Neutrophil (primary cell): ENCODE results near the gene G2E3.

Experiments
- H3K27ac ChIP-seq: fragments of 200-600 bp; sonication (generic); 2 replicates; pipeline ENCODE4 v1.5.1; 2016; ENCODE audit warnings: mild to moderate bottlenecking, moderate library complexity
- H3K27me3 ChIP-seq: fragments of 200-600 bp; sonication (generic); 2 replicates; pipeline ENCODE4 v1.6.0; 2016; ENCODE audit warnings: mild to moderate bottlenecking
- H3K36me3 ChIP-seq: fragments of 200-600 bp; sonication (generic); 2 replicates; pipeline ENCODE4 v1.5.1; 2017
- H3K4me1 ChIP-seq, 2 experiments: fragments of 200-600 bp in 1 of 2; sonication (generic) in 1 of 2; 1 replicate in 1 of 2; 2 replicates in 1 of 2; pipeline versions ENCODE4 v1.5.1 to v1.6.1; 2013 to 2016; ENCODE audit warnings: low read depth in 1 of 2, low read length in 1 of 2, mild to moderate bottlenecking in 1 of 2, moderate library complexity in 1 of 2; ENCODE audit not compliant: control insufficient read depth in 1 of 2, insufficient read depth in 1 of 2
- H3K4me3 ChIP-seq, 2 experiments: fragments of 200-600 bp in 1 of 2; sonication (generic) in 1 of 2; 1 replicate in 1 of 2; 2 replicates in 1 of 2; pipeline ENCODE4 v1.5.1; 2013 to 2016; ENCODE audit warnings: low read depth in 1 of 2, low read length in 1 of 2, mild to moderate bottlenecking in 1 of 2, moderate library complexity in 1 of 2
- H3K9me3 ChIP-seq: fragments of 200-600 bp; sonication (generic); 2 replicates; pipeline ENCODE4 v1.5.1; 2016
- TF ChIP-seq, protein P1 (sequence below): fragments of 200-600 bp; sonication (generic); IDR thresholded peaks from 2 replicates; pipeline ENCODE4 v1.5.1; 2016; ENCODE audit warnings: antibody characterized with exemption

Gene G2E3

DNA sequence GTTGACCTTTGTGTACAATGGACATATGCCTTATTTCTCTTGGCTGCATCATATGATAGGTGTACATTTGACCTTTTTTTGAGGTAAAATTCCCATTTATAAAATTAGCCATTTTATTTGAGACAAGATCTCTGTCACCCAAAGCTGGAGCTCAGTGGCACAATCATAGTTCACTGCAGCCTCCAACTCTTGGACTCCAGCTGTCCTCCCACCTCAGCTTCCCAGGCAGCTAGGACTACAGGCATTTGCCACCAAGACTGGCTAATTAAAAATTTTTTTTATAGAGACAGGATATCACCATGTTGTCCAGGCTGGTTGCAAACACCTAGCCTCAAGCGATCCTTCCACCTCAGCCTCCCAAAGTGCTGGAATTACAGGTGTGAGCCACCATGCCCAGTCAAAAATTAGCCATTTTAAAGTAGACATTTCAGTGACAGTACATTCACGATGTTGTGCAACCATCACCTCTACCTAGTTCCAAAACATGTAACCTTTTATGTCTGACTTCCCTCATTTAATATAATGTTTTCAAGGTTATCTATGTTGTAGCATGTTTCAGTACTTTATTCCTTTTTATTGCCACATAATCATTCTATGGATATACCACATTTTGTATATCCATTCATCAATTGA lies 5.4 kb downstream of the G2E3 start:
- H3K4me1 ChIP-seq: peaks cover 16 to 17% of the 10 kb centered on the region in 2 experiments
- H3K27ac ChIP-seq: no peak overlapping the region
- H3K9me3 ChIP-seq: no peaks in the 10 kb centered on the region
- TF ChIP-seq, protein P1, sequence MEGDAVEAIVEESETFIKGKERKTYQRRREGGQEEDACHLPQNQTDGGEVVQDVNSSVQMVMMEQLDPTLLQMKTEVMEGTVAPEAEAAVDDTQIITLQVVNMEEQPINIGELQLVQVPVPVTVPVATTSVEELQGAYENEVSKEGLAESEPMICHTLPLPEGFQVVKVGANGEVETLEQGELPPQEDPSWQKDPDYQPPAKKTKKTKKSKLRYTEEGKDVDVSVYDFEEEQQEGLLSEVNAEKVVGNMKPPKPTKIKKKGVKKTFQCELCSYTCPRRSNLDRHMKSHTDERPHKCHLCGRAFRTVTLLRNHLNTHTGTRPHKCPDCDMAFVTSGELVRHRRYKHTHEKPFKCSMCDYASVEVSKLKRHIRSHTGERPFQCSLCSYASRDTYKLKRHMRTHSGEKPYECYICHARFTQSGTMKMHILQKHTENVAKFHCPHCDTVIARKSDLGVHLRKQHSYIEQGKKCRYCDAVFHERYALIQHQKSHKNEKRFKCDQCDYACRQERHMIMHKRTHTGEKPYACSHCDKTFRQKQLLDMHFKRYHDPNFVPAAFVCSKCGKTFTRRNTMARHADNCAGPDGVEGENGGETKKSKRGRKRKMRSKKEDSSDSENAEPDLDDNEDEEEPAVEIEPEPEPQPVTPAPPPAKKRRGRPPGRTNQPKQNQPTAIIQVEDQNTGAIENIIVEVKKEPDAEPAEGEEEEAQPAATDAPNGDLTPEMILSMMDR: no peak
- no peaks in the 10 kb centered on the region for H3K36me3 ChIP-seq
- no peaks in the 10 kb centered on the region for H3K27me3 ChIP-seq
- no peak overlapping the region for H3K4me3 ChIP-seq

DNA sequence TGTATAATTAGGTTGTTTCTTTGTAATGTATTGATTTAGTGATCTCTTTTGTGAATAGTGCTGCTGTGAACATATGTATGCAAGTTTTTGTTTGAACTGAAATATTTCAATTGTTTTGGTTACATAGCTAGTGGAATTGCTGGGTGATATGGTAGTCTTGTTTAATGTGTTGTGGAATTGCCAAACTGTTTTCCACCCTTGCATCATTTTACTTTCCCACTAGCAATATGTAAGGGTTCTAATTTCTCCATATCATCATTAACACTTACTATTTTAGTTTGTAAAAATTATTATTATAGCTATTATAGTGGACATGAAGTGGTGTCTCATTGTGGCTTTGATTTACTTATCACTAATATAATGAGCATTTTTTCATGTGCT lies 5.9 kb downstream of the G2E3 start:
- H3K4me1 ChIP-seq: peaks cover 12% of the 10 kb centered on the region in 2 experiments
- no peaks in the 10 kb centered on the region for H3K36me3 ChIP-seq
- H3K27ac ChIP-seq: no peak overlapping the region
- H3K4me3 ChIP-seq: no peak overlapping the region
- TF ChIP-seq, protein P1: no peak
- H3K9me3 ChIP-seq: no peaks in the 10 kb centered on the region
- no peaks in the 10 kb centered on the region for H3K27me3 ChIP-seq

DNA sequence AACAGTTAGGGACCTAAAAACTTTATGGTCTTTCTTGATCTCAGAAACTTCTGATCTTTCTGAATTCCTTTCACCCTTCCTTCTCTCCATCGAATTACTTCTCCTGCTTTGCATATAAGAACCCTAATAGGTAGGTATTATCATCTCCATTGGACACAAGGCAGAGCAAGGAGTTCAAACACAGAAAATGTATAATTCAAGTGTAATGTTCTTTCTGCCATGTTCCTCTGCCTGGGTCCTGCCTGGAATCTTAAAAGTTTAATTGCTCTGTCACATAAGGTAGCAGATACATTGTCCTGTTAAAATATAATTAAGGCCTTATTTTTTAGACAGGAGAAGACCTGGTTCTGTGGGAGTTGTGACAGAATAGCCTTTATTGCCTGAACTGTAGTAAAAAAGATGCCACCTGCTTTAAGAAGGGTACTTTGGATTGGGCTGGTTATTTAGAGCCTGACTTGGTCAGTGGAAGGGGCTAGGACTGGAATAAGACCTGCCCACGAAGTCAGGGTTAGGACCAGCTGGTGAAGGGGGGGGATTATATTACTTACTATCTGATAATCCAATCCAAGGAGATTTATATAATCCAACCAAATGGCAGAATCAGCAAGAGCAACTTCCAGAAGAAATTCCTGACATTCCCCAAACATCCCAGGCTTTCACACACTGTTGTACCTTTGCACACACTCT lies 10.4 kb downstream of the G2E3 start:
- no peak overlapping the region for H3K27ac ChIP-seq
- no peaks in the 10 kb centered on the region for H3K9me3 ChIP-seq
- peaks cover 3% of the 10 kb centered on the region in 2 experiments for H3K4me1 ChIP-seq
- TF ChIP-seq, protein P1: no peak
- no peak overlapping the region for H3K4me3 ChIP-seq
- no peaks in the 10 kb centered on the region for H3K36me3 ChIP-seq
- H3K27me3 ChIP-seq: no peaks in the 10 kb centered on the region

DNA sequence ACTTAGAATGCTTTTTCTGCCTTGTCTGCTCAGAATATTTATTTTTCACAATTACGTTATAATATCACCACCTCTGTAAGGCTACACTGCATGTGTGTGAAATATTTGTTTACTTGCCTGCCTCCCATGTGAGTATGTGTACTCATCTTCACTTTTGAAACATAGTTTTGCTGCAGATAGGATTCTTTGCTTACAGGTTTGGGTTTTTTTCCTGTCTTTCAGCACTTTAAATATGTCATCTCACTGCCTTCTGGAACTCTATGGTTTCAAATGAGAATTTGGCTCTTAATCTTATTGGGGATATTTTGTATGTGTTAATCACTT lies 10.9 kb downstream of the G2E3 start:
- TF ChIP-seq, protein P1: no peak
- Histone ChIP-seq H3K9me3 (no peaks in the 10 kb centered on the region), H3K4me3 (no peak overlapping the region), H3K27ac (no peak overlapping the region), H3K4me1 (peaks cover 3% of the 10 kb centered on the region in 2 experiments), H3K27me3 (no peaks in the 10 kb centered on the region), H3K36me3 (no peaks in the 10 kb centered on the region)

DNA sequence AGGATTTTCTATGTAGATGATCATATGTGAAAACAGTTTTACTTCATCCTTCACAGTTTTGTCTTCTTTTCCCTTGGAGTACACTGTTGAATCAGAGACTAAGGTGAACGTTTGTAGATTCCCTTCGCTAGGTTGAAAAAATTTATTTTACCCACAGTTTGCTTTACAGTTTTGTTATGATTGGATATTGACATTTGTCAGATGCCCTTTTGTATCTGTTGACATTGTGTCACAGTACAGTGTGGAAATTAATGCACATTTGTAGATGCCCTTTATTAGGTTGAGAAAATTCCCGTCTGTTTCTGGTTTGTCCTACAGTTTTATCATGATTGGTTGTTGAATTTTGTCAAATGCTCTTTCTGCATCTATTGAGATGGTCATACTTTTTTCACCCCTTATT lies 13.3 kb downstream of the G2E3 start:
- H3K27me3 ChIP-seq: no peaks in the 10 kb centered on the region
- H3K4me3 ChIP-seq: no peak overlapping the region
- no peaks in the 10 kb centered on the region for H3K9me3 ChIP-seq
- TF ChIP-seq, protein P1: no peak
- H3K4me1 ChIP-seq: peaks cover 3% of the 10 kb centered on the region in 2 experiments
- H3K27ac ChIP-seq: no peak overlapping the region
- H3K36me3 ChIP-seq: no peaks in the 10 kb centered on the region
